PC-3 (cell line): ENCODE measurements around the gene BCL6B. TPM values are rescaled to one million over a fixed set of nuclear protein-coding genes. Genes with fewer than 3 reads are reported as not detected.
"Not testable (repeated sequence)": the region's sequence is repeated elsewhere in the genome, so short reads cannot be mapped to it uniquely, and the experiment has no call there.

ENCODE experiments used
- ATAC-seq: fragments of 200-7000 bp; cut with Tn5 transposase; 2 replicates; pipeline ENCODE4 v1.9.1; 2020; ENCODE audit warnings: mild to moderate bottlenecking, moderate library complexity
- BruUV-seq: library from RNA; stranded (reverse); fragments of 400-500 nt; replicated peaks from 2 replicates; lab custom pipeline; 2021; lab: Mats Ljungman, UMichigan
- CTCF ChIA-PET: fragments of 300-600 bp; sonication (Branson Sonifier 250); formaldehyde crosslinking; loops from one replicate; lab custom pipeline; 2022; ENCODE audit warnings: antibody characterized with exemption; lab: Charles Lee
- POLR2A ChIA-PET: fragments of 300-600 bp; sonication (Branson Sonifier 250); formaldehyde crosslinking; loops from one replicate; lab custom pipeline; 2022; ENCODE audit warnings: antibody characterized with exemption; ENCODE audit not compliant: unreplicated experiment; lab: Charles Lee
- DNase-seq: peaks from one replicate; pipeline ENCODE4 v3.0.0-alpha.2; 2015
- H2AFZ ChIP-seq: fragments of 300-600 bp; sonication (generic); 2 replicates; pipeline ENCODE4 v1.6.0; 2016; ENCODE audit warnings: antibody characterized with exemption, low read length
- H3F3A ChIP-seq: fragments of 300-600 bp; sonication (generic); one replicate; pipeline ENCODE4 v1.6.0; 2017; ENCODE audit warnings: antibody characterized with exemption, low read length, control low read depth, mild to moderate bottlenecking; ENCODE audit not compliant: unreplicated experiment
- H3K27ac ChIP-seq: fragments of 300-600 bp; sonication (generic); 2 replicates; pipeline ENCODE4 v1.5.1; 2016; ENCODE audit warnings: mild to moderate bottlenecking, low read length
- H3K27me3 ChIP-seq: fragments of 300-600 bp; sonication (generic); 2 replicates; pipeline ENCODE4 v1.6.1; 2016; ENCODE audit warnings: low read length, mixed read lengths
- H3K36me3 ChIP-seq: fragments of 300-600 bp; sonication (generic); 2 replicates; pipeline ENCODE4 v1.6.1; 2016; ENCODE audit warnings: low read depth, mixed run types, low read length, mixed read lengths
- H3K4me1 ChIP-seq: fragments of 300-600 bp; sonication (generic); 2 replicates; pipeline ENCODE4 v1.5.1; 2016; ENCODE audit warnings: low read length; ENCODE audit not compliant: insufficient read depth
- H3K4me2 ChIP-seq: fragments of 300-600 bp; sonication (generic); 2 replicates; pipeline ENCODE4 v1.6.0; 2016; ENCODE audit warnings: low read length
- H3K4me3 ChIP-seq: fragments of 300-600 bp; sonication (generic); 2 replicates; pipeline ENCODE4 v1.5.1; 2016; ENCODE audit warnings: mild to moderate bottlenecking, low read length, mixed read lengths
- H3K79me2 ChIP-seq: fragments of 300-600 bp; sonication (generic); 2 replicates; pipeline ENCODE4 v1.6.1; 2017; ENCODE audit warnings: low read length, mixed read lengths
- H3K9ac ChIP-seq: fragments of 300-600 bp; sonication (generic); 2 replicates; pipeline ENCODE4 v1.6.0; 2016; ENCODE audit warnings: mild to moderate bottlenecking, low read length
- H3K9me2 ChIP-seq: fragments of 300-600 bp; sonication (generic); replicated peaks from 2 replicates; pipeline ENCODE4 v1.6.1; 2016; ENCODE audit warnings: mixed run types, low read length, mixed read lengths
- H3K9me3 ChIP-seq: fragments of 300-600 bp; sonication (generic); 2 replicates; pipeline ENCODE4 v1.6.1; 2016; ENCODE audit warnings: low read length, mixed read lengths
- H4K20me1 ChIP-seq: fragments of 300-600 bp; sonication (generic); 2 replicates; pipeline ENCODE4 v1.6.1; 2016; ENCODE audit warnings: low read length, mixed read lengths
- EZH2 ChIP-seq: fragments of 300-600 bp; sonication (generic); IDR thresholded peaks from one replicate; pipeline ENCODE4 v1.6.1; 2017; ENCODE audit warnings: antibody characterized with exemption, mild to moderate bottlenecking, low read length; ENCODE audit not compliant: unreplicated experiment
- EZH2phosphoT487 ChIP-seq: fragments of 300-600 bp; sonication (generic); IDR thresholded peaks from 2 replicates; pipeline ENCODE4 v1.6.1; 2018; ENCODE audit warnings: mild to moderate bottlenecking, antibody characterized with exemption, low read length, borderline replicate concordance
- intact Hi-C: fragments of 100-400 bp; cut with micrococcal nuclease; formaldehyde crosslinking; loops from 2 replicates; pipeline ENCODE4 v1.9.0; 2023
- total RNA-seq: library from RNA; depleted of rRNA; stranded (reverse); fragments of >200 nt; gene quantifications from 2 replicates; pipeline ENCODE4 v1.2.3, GENCODE V29; 2014
- TF ChIP-seq, protein P1 (sequence below): fragments of 300-600 bp; sonication (generic); conservative IDR thresholded peaks from 2 replicates; pipeline ENCODE4 v1.5.1; 2017; ENCODE audit warnings: antibody characterized with exemption, low read depth, mild to moderate bottlenecking, low read length

BCL6B gene
- total RNA-seq, 1 experiment from 2014 or later: not detected

DNA sequence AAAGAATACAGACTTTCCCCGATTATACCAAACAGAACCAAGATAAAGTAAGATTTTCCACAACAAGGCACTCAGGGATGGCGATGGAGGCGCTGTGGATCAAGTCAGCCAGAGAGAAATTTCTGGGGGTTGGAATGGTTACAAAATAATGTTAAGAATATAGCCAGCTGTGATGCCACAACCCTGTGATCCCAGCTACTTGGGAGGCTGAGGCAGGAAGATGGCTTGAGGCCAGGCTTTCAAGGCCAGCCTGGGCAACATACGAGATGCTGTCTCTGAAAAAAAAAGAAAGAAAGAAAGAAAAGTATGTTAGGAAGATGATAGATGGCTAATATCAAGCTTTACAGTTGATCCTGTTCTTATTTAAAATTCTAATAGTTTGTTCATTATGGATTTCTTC, 37.6 kb upstream of the BCL6B start:
- intact Hi-C loops: no loop called here
- H3K36me3 ChIP-seq: no peaks in the 10 kb centered on the region
- ChIA-PET CTCF (no interaction called here), POLR2A (interaction anchor here (0.6 kb wide), 1 partner anchor 9 kb away, joined by 5 read pairs; no protein-coding TSS in a partner anchor)
- H3K9me2 ChIP-seq: no peaks in the 10 kb centered on the region
- no peak overlapping the region for H3K4me3 ChIP-seq
- H3K9ac ChIP-seq: no peak overlapping the region
- H3K27ac ChIP-seq: no peak overlapping the region
- no peak overlapping the region for H3K4me2 ChIP-seq
- H3K4me1 ChIP-seq: no peaks in the 10 kb centered on the region
- DNase-seq (no peak), ATAC-seq (no peak)
- H3F3A ChIP-seq: no peaks in the 10 kb centered on the region
- H3K79me2 ChIP-seq: no peaks in the 10 kb centered on the region
- no TSS peak for BruUV-seq
- TF ChIP-seq EZH2phosphoT487 (no peak), EZH2 (no peak)
- TF ChIP-seq, protein P1, sequence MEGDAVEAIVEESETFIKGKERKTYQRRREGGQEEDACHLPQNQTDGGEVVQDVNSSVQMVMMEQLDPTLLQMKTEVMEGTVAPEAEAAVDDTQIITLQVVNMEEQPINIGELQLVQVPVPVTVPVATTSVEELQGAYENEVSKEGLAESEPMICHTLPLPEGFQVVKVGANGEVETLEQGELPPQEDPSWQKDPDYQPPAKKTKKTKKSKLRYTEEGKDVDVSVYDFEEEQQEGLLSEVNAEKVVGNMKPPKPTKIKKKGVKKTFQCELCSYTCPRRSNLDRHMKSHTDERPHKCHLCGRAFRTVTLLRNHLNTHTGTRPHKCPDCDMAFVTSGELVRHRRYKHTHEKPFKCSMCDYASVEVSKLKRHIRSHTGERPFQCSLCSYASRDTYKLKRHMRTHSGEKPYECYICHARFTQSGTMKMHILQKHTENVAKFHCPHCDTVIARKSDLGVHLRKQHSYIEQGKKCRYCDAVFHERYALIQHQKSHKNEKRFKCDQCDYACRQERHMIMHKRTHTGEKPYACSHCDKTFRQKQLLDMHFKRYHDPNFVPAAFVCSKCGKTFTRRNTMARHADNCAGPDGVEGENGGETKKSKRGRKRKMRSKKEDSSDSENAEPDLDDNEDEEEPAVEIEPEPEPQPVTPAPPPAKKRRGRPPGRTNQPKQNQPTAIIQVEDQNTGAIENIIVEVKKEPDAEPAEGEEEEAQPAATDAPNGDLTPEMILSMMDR: no peak
- H3K27me3 ChIP-seq: no peaks in the 10 kb centered on the region
- no peaks in the 10 kb centered on the region for H4K20me1 ChIP-seq
- H2AFZ ChIP-seq: no peak overlapping the region
- H3K9me3 ChIP-seq: no peaks in the 10 kb centered on the region

DNA sequence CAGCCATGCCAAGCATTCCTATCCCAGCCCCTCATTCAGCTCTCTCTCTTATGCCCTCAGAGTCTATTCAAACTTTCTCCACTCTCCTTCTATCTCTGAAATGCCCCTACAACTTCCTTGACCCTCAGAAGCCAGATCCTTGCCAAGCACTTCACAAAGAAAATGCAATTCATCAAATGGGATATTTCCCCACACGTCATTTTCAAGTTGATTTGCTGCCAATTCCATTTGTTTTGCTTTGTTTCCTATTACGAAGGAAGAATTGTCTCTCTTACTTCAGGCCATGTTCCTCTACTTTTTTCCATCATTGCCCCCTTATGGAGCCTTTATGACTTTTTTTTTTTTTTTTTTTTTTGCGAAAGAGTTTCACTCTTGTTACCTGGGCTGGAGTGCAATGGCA, 36.2 kb upstream of the BCL6B start:
- TF ChIP-seq, protein P1: no peak
- no peak for TF ChIP-seq EZH2
- TF ChIP-seq EZH2phosphoT487: no peak
- H3K9ac ChIP-seq: no peak overlapping the region
- H2AFZ ChIP-seq: no peak overlapping the region
- H3K27me3 ChIP-seq: no peaks in the 10 kb centered on the region
- no peaks in the 10 kb centered on the region for H3F3A ChIP-seq
- no peaks in the 10 kb centered on the region for H3K9me3 ChIP-seq
- no peaks in the 10 kb centered on the region for H3K36me3 ChIP-seq
- DNase-seq (no peak), ATAC-seq (no peak)
- H3K4me1 ChIP-seq: no peaks in the 10 kb centered on the region
- no peak overlapping the region for H3K4me3 ChIP-seq
- BruUV-seq: no TSS peak
- no peaks in the 10 kb centered on the region for H3K9me2 ChIP-seq
- ChIA-PET CTCF (no interaction called here), POLR2A (no interaction called here)
- no peak overlapping the region for H3K4me2 ChIP-seq
- intact Hi-C loops: no loop called here
- H3K27ac ChIP-seq: no peak overlapping the region
- no peaks in the 10 kb centered on the region for H4K20me1 ChIP-seq
- no peaks in the 10 kb centered on the region for H3K79me2 ChIP-seq

DNA sequence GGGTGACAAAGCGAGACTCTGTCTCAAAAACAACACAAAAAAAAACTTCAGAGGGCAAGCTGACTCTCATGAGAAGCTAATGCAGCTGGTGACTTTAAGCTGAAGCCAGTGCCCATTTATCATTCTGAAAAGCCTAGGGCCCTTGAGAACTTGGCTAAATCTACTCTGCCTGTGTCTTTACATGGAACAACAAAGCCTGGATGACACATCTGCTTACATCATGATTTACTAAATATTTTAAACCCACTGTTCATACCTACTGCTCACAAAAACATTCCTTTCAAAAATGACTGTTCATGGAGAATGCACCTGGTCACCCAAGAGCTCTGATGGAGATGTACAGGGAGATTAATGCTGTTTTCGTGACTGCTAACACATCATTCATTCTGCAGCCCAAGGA, 33.1 kb upstream of the BCL6B start:
- H3K4me3 ChIP-seq: no peak overlapping the region
- H3K36me3 ChIP-seq: no peaks in the 10 kb centered on the region
- ChIA-PET POLR2A (no interaction called here), CTCF (no interaction called here)
- no peaks in the 10 kb centered on the region for H3F3A ChIP-seq
- intact Hi-C loops: no loop called here
- no peaks in the 10 kb centered on the region for H3K9me2 ChIP-seq
- H3K9me3 ChIP-seq: no peaks in the 10 kb centered on the region
- ATAC-seq (no peak), DNase-seq (peak; percentile 2)
- no peaks in the 10 kb centered on the region for H3K79me2 ChIP-seq
- H3K9ac ChIP-seq: no peak overlapping the region
- H2AFZ ChIP-seq: no peak overlapping the region
- no peaks in the 10 kb centered on the region for H4K20me1 ChIP-seq
- BruUV-seq: no TSS peak
- H3K4me1 ChIP-seq: no peaks in the 10 kb centered on the region
- TF ChIP-seq EZH2phosphoT487 (no peak), EZH2 (no peak)
- TF ChIP-seq, protein P1: no peak
- H3K27ac ChIP-seq: no peak overlapping the region
- no peaks in the 10 kb centered on the region for H3K27me3 ChIP-seq
- H3K4me2 ChIP-seq: no peak overlapping the region

DNA sequence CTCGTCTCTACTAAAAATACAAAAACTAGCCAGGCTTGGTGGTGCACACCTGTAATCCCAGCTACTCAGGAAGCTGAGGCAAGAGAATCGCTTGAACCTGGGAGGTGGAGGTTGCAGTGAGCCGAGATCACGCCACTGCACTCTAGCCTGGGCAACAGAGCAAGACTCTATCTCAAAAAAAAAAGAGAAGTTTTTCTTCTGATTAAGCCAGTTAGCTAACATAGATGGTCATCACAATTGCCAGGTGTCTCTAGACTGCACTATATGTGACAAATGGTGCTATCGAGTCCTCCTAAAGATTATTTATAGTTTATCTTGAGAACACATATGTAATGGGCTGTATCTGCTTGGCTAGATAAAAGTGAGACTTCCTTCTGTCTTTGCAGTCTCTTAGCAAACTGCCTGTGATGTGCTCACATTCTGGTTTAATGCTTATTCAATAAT, 29.2 kb upstream of the BCL6B start:
- H3K9me3 ChIP-seq, H3K4me2 ChIP-seq, H3K27me3 ChIP-seq, H4K20me1 ChIP-seq, ATAC-seq, BruUV-seq, DNase-seq, H3K4me1 ChIP-seq, H3K9ac ChIP-seq, H2AFZ ChIP-seq, H3K36me3 ChIP-seq, CTCF ChIA-PET, H3K79me2 ChIP-seq, H3K4me3 ChIP-seq, H3K27ac ChIP-seq, intact Hi-C loops, H3K9me2 ChIP-seq, H3F3A ChIP-seq: not testable (repeated sequence)
- POLR2A ChIA-PET: interaction anchor here (0.6 kb wide), 1 partner anchor 8 kb away, joined by 5 read pairs; no protein-coding TSS in a partner anchor
